CD4-positive, alpha-beta T cell (primary cell): ENCODE data around the gene TCF7. TPM values are rescaled to one million over a fixed set of nuclear protein-coding genes. Genes with fewer than 3 reads are reported as not detected.

Source experiments
- ATAC-seq: fragments of 200-7000 bp; cut with Tn5 transposase; one replicate; pipeline ENCODE4 v1.10.0; 2022; ENCODE audit warnings: mild to moderate bottlenecking; ENCODE audit not compliant: poor library complexity
- CTCF ChIA-PET: fragments of 350-600 bp; sonication (Branson Sonifier 250); formaldehyde crosslinking; loops from one replicate; lab custom pipeline; 2021; ENCODE audit warnings: antibody characterized with exemption, inconsistent platforms; lab: Charles Lee
- POLR2A ChIA-PET: fragments of 350-600 bp; sonication (Branson Sonifier 250); formaldehyde crosslinking; loops from one replicate; lab custom pipeline; 2021; ENCODE audit warnings: antibody characterized with exemption, inconsistent platforms; lab: Charles Lee
- DNase-seq, 14 experiments: peaks; one replicate each; pipeline ENCODE4 v3.0.0-alpha.2; 2013 to 2020; ENCODE audit warnings: mixed read lengths in 2 of 14
- H3K27ac ChIP-seq, 2 donors: one replicate each; pipeline versions ENCODE4 v1.5.1 to v1.7.0; 2013; ENCODE audit warnings: low read length in 2 of 2, low read depth in 1 of 2, mild to moderate bottlenecking in 1 of 2
- H3K27me3 ChIP-seq, 2 experiments: 1 replicate in 1 of 2; 2 replicates in 1 of 2; pipeline versions ENCODE4 v1.6.1 to v1.7.0; 2013; ENCODE audit warnings: low read length in 2 of 2, control low read depth in 1 of 2, mild to moderate bottlenecking in 1 of 2, moderate library complexity in 1 of 2; ENCODE audit not compliant: insufficient read depth in 2 of 2, control insufficient read depth in 1 of 2
- H3K36me3 ChIP-seq: one replicate; pipeline ENCODE4 v1.6.1; 2013; ENCODE audit warnings: low read length, control low read depth; ENCODE audit not compliant: insufficient read depth
- H3K4me1 ChIP-seq: one replicate; pipeline ENCODE4 v1.6.1; 2013; ENCODE audit warnings: low read length, control low read depth; ENCODE audit not compliant: insufficient read depth
- H3K4me3 ChIP-seq: one replicate; pipeline ENCODE4 v1.5.1; 2013; ENCODE audit warnings: mild to moderate bottlenecking, low read length, moderate library complexity
- H3K9me3 ChIP-seq, 2 experiments: 1 replicate in 1 of 2; 2 replicates in 1 of 2; pipeline versions ENCODE4 v1.6.1 to v1.7.0; 2013; ENCODE audit warnings: low read length in 2 of 2, mild to moderate bottlenecking in 2 of 2, control low read depth in 1 of 2, moderate library complexity in 1 of 2; ENCODE audit not compliant: control insufficient read depth in 1 of 2, insufficient read depth in 1 of 2
- H3K27ac Mint-ChIP-seq: one replicate; pipeline ENCODE4 v1.8.0; 2020; ENCODE audit warnings: mixed read lengths
- H3K27me3 Mint-ChIP-seq: one replicate; pipeline ENCODE4 v1.8.0; 2021; ENCODE audit warnings: mixed read lengths
- H3K36me3 Mint-ChIP-seq: one replicate; pipeline ENCODE4 v1.8.0; 2021; ENCODE audit warnings: low read depth, mixed read lengths
- H3K4me1 Mint-ChIP-seq: one replicate; pipeline ENCODE4 v1.8.0; 2021; ENCODE audit warnings: low read depth, mixed read lengths
- H3K4me3 Mint-ChIP-seq: one replicate; pipeline ENCODE4 v1.8.0; 2020; ENCODE audit warnings: mild to moderate bottlenecking, mixed read lengths
- H3K9me3 Mint-ChIP-seq: one replicate; pipeline ENCODE4 v1.8.0; 2020; ENCODE audit warnings: mixed read lengths
- CTCF ChIP-seq: fragments of 200-600 bp; IDR thresholded peaks from one replicate; pipeline ENCODE4 v1.8.0; 2022; ENCODE audit warnings: antibody characterized with exemption, mild to moderate bottlenecking
- intact Hi-C, 2 experiments: fragments of 100-400 bp; cut with DNase I in 1 of 2; cut with micrococcal nuclease in 1 of 2; formaldehyde crosslinking; loops; one replicate each; pipeline versions ENCODE4 v1.15.1 to v1.9.0; 2023 to 2025; cut with DNase I, micrococcal nuclease
- total RNA-seq, 174 experiments: library from RNA in 2 of 174; stranded (reverse) in 2 of 174; gene quantifications; one replicate each; pipeline ENCODE4 v1.2.3 and lab custom pipeline; 2021 to 2026

The TCF7 gene
- total RNA-seq, 2 experiments from 2014 or later: 480 to 493 TPM

- Histone ChIP-seq H3K4me1 (peaks cover 100% of the 10 kb centered on the region), H3K27me3 (no peaks in the 10 kb centered on the region), H3K27ac (peak overlapping the region; percentile 60 to 96), H3K9me3 (no peaks in the 10 kb centered on the region), H3K36me3 (peaks cover 96% of the 10 kb centered on the region), H3K4me3 (no peak overlapping the region)
- ATAC-seq: no peak
- Mint-ChIP-seq H3K36me3 (peaks cover 100% of the 10 kb centered on the region), H3K4me3 (peak overlapping the region; percentile 62), H3K4me1 (peaks cover 98% of the 10 kb centered on the region), H3K9me3 (no peaks in the 10 kb centered on the region), H3K27ac (peak overlapping the region; percentile 98), H3K27me3 (no peaks in the 10 kb centered on the region)
- TF ChIP-seq CTCF: no peak
- intact Hi-C loops: no loop called here
- DNase-seq: peak in 7 of 14 experiments; percentile 0 to 11 (median 0)
- ChIA-PET CTCF (interaction anchor here (1.5 to 8.3 kb wide), 3 partner anchors 20 to 97 kb away, joined by 3 to 77 read pairs (median 4); no protein-coding TSS in a partner anchor), POLR2A (interaction anchor here (0.8 to 24.9 kb wide), 7 partner anchors 13 to 98 kb away, joined by 3 to 350 read pairs (median 5); partner anchors contain the start of genes PPP2CA and SKP1)
Observed at GRCh38 chr5:134136221-134136631, 21.7 kb downstream of the TCF7 start.

DNA sequence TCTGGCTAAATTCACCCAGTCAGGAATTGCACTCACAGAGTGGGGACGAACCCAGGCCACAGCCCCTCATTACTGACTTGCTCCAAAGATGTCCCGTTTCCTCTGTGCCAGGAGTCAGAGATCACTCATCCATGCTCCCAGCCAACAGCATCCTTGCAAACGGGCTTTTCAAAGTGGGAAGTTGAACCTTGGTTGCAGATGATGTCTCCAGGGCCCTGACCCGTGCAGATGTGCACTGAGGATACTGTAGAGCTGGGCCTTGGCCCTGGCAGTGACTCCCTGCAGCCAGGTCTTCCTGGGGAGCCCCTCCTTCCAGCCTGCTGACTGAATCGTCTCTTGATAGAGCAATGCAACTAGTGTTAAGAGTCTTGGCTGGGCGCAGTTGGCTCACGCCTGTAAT is 22.3 kb downstream of the TCF7 start:
- CTCF ChIA-PET: interaction anchor here (1.5 to 8.3 kb wide), 3 partner anchors 21 to 97 kb away, joined by 3 to 77 read pairs (median 4); no protein-coding TSS in a partner anchor
- H3K27ac Mint-ChIP-seq: peak overlapping the region; percentile 98
- Histone ChIP-seq H3K4me1 (peaks cover 100% of the 10 kb centered on the region), H3K27me3 (no peaks in the 10 kb centered on the region), H3K36me3 (peaks cover 96% of the 10 kb centered on the region), H3K9me3 (no peaks in the 10 kb centered on the region), H3K4me3 (peak overlapping the region; percentile 3), H3K27ac (peak overlapping the region; percentile 60 to 96)
- no peaks in the 10 kb centered on the region for H3K27me3 Mint-ChIP-seq
- peaks cover 100% of the 10 kb centered on the region for H3K36me3 Mint-ChIP-seq
- POLR2A ChIA-PET: interaction anchor here (0.8 to 24.9 kb wide), 6 partner anchors 13 to 99 kb away, joined by 3 to 350 read pairs (median 4); partner anchors contain the start of genes PPP2CA and SKP1
- no peak for ATAC-seq
- TF ChIP-seq CTCF: no peak
- no peaks in the 10 kb centered on the region for H3K9me3 Mint-ChIP-seq
- H3K4me3 Mint-ChIP-seq: peak overlapping the region; percentile 62
- peak in 7 of 14 experiments; percentile 0 to 33 (median 5) for DNase-seq
- intact Hi-C loops: no loop called here
- peaks cover 98% of the 10 kb centered on the region for H3K4me1 Mint-ChIP-seq

GRCh38 chr5:134138416-134139376 is 24.2 kb downstream of the TCF7 start:
- H3K9me3 Mint-ChIP-seq: no peaks in the 10 kb centered on the region
- H3K9me3 ChIP-seq: no peaks in the 10 kb centered on the region
- peak overlapping the region; percentile 98 for H3K27ac Mint-ChIP-seq
- H3K27me3 Mint-ChIP-seq: no peaks in the 10 kb centered on the region
- peaks cover 100% of the 10 kb centered on the region for H3K36me3 Mint-ChIP-seq
- peaks cover 97% of the 10 kb centered on the region for H3K36me3 ChIP-seq
- no peak overlapping the region for H3K4me3 ChIP-seq
- DNase-seq (peak in 9 of 14 experiments; percentile 2 to 56 (median 19)), ATAC-seq (no peak)
- no peak for TF ChIP-seq CTCF
- H3K27ac ChIP-seq: peak overlapping the region; percentile 57 to 96
- H3K4me3 Mint-ChIP-seq: peak overlapping the region; percentile 60
- no peaks in the 10 kb centered on the region for H3K27me3 ChIP-seq
- H3K4me1 Mint-ChIP-seq: peaks cover 82% of the 10 kb centered on the region
- CTCF ChIA-PET: interaction anchor here (0.7 to 8.3 kb wide), 5 partner anchors 9 to 112 kb away, joined by 3 to 114 read pairs (median 7); no protein-coding TSS in a partner anchor
- intact Hi-C loops: no loop called here
- POLR2A ChIA-PET: interaction anchor here (1.1 to 24.9 kb wide), 3 partner anchors 11 to 101 kb away, joined by 3 to 350 read pairs (median 184); no protein-coding TSS in a partner anchor
- H3K4me1 ChIP-seq: peaks cover 87% of the 10 kb centered on the region
